IMR-90 (cell line): ENCODE results near the gene NOS1AP.
"Not testable (repeated sequence)": the region's sequence is repeated elsewhere in the genome, so short reads cannot be mapped to it uniquely, and the experiment has no call there.

ENCODE experiments used
- CHD1 ChIP-seq: IDR thresholded peaks from 2 replicates; pipeline ENCODE4 v1.6.1; 2012; ENCODE audit warnings: low read depth, low read length, improper control_type of control experiment
- CTCF ChIP-seq: conservative IDR thresholded peaks from 2 replicates; pipeline ENCODE4 v1.5.1; 2012; ENCODE audit warnings: mild to moderate bottlenecking, low read depth, low read length, improper control_type of control experiment
- FOS ChIP-seq: fragments of 150-350 bp; IDR thresholded peaks from 2 replicates; pipeline ENCODE4 v1.6.1; 2016; ENCODE audit warnings: low read depth, low read length
- MXI1 ChIP-seq: IDR thresholded peaks from 2 replicates; pipeline ENCODE4 v1.6.1; 2012; ENCODE audit warnings: low read depth, mild to moderate bottlenecking, low read length, moderate library complexity, borderline replicate concordance
- POLR2A ChIP-seq: IDR thresholded peaks from 2 replicates; pipeline ENCODE4 v1.6.1; 2012; ENCODE audit warnings: mild to moderate bottlenecking, low read depth, low read length
- RAD21 ChIP-seq: IDR thresholded peaks from 2 replicates; pipeline ENCODE4 v1.6.1; 2012; ENCODE audit warnings: low read length, improper control_type of control experiment
- RFX5 ChIP-seq: IDR thresholded peaks from 2 replicates; pipeline ENCODE4 v1.8.0; 2012; ENCODE audit warnings: low read depth, mild to moderate bottlenecking, low read length, moderate library complexity
- SMC3 ChIP-seq: fragments of 150-350 bp; IDR thresholded peaks from 2 replicates; pipeline ENCODE4 v1.6.1; 2016; ENCODE audit warnings: low read depth, mild to moderate bottlenecking, antibody characterized with exemption, low read length, moderate library complexity
- USF2 ChIP-seq: fragments of 150-350 bp; IDR thresholded peaks from 2 replicates; pipeline ENCODE4 v1.6.1; 2017; ENCODE audit warnings: mild to moderate bottlenecking, antibody characterized with exemption, low read length, low read depth

- TF ChIP-seq SMC3, CTCF, FOS, RAD21, MXI1, POLR2A, USF2, RFX5, CHD1: not testable (repeated sequence)
Measured at GRCh38 chr1:162053949-162054348, 15.5 kb upstream of the NOS1AP start.
